GM19238 (cell line): ENCODE results near the gene FLT4.

Experiments used
- DNase-seq: peaks from one replicate; pipeline ENCODE4 v3.0.0; 2011; ENCODE audit warnings: low spot score; ENCODE audit not compliant: insufficient read length

FLT4 gene

DNA sequence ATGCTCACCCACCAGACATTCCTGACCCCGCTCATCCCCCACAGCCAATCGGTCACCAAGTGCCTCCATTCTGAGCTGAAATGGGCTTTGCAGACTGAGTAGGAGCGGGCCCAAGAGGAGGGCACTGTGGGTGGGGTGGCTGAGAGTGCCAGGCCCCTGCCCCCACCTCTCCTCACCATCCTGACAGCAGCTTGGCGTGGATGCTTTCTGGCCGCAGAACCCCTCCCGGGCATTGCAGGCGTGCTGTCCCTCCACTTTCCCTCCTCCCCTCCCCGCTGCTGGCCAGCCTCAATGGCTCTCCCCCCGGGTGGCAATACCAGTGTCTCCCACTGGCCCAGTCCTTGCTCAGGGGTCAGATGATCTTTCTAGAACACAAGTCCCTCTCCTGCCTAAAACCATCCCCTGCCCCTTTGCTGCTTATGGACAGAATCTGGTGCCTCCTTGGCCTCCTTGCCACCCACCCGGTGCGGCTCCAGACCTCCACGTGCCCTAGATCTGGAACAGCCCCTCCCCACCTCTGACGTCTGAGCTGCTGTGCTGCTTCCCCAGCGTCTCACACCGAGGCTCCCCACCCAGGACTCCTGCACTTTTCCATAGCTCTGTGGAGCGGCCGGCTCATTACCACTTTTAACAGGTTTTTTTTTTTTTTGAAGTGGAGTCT is 6.1 kb downstream of the FLT4 start:
- no peak for DNase-seq

DNA sequence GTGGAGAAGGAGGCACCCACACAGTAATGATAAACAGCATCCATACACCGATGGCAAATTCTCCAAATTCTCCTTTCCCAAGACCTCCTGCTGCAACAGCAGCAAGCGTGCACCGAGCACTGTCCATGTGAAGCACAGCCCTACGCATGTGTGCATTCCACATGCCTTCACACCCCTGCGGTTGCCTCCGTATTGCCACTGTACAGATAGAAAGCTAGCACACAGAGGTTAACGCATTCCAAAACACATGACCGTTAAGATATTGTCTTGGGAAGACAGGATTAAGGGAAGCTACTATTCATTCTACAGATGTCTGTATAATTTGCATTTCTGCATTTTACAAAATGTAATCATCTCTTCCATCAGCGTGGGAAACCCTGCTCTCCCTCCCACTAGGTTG is 6.6 kb downstream of the FLT4 start:
- DNase-seq: no peak

DNA sequence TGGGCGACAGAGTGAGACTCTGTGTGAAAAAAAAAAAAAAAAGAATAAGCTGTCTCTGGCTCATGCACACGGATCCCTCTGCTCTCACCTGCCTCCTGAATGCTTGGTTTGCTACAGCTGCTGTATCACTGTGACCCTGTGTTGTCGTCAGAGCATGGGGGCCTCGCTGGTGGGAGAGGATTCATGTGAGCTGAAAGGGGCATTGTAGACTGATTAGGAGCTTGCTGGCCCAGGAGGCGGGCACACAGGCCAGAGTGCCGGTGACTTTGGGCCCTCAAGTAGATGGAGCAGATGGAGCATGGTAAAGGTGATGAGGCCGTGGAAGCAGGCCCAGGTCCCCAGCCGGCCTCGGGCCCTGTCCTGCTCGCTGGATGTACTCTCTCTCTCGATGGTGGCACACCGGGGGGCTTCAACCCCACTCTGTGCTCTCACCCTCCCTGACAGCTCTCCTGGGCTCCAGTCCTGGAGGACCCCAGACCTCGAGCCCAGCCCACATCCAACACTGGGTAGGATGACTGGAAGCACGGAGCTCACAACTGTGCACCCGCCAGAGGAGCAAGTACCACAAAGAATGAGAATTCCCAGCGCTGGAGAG is 7.1 kb downstream of the FLT4 start:
- DNase-seq: no peak

DNA sequence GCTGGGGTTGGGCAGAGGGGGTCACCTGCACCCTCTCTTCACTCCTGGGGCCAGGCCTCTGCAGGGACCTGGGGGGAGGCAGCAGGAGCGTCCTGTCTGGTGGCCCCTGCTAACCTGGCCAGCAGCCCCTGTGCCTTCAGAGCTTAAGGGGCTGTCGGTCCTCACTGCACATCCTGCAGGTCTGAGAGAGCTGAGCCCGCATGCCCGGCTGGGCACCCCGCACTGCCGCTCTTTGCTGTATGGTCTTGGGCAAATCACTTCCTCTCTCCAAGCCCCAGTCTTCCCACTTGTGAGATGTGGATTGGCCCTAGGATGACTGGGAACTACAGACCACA is 7.9 kb downstream of the FLT4 start:
- no peak for DNase-seq

DNA sequence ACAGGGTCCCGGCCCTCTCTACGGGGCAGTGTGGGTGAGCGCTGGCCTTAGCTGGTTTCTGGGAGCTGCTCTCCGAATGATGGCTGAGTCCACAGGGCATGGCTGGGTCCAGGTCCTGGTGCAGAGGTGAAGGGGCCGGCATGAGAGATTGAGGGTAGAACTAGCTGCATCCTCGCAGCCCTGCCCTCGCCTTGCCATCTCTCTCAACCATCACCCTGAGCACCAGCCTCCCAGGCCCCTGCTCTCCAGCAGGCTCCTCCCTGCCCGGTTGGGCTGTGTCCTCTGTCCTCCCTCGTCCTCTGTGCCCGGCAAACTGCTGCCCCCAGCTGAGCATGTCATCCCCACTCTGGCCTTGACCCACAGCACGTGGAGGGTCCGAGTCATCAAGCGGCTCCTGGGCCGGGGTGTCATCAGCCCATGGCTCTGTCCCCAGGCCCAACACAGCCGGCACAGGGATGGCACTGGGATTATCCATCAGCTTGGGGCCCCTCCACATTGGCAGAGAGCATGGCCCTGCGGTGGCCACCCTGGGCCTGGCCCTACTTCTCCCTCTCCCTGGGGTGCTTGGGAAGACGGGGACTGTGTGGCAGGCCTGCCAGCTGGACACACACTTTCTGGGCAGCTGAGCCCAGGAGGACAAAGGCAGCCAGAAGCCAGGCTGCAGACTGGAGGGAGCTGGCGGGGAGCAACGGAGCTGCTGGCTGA is 8.4 kb downstream of the FLT4 start:
- DNase-seq: no peak

DNA sequence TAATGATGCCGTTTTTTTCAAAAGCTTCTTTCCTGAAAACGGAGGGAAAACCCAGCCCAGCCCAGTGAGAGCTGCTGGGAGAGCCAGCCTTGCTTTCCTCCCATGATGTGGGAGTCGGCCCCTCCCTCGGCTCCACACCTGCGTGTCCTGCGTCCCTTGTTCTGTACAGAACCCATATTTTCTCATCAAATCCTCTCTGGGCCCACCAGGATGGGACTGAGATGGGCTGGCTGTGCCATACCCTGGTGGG is 8.9 kb downstream of the FLT4 start:
- no peak for DNase-seq

DNA sequence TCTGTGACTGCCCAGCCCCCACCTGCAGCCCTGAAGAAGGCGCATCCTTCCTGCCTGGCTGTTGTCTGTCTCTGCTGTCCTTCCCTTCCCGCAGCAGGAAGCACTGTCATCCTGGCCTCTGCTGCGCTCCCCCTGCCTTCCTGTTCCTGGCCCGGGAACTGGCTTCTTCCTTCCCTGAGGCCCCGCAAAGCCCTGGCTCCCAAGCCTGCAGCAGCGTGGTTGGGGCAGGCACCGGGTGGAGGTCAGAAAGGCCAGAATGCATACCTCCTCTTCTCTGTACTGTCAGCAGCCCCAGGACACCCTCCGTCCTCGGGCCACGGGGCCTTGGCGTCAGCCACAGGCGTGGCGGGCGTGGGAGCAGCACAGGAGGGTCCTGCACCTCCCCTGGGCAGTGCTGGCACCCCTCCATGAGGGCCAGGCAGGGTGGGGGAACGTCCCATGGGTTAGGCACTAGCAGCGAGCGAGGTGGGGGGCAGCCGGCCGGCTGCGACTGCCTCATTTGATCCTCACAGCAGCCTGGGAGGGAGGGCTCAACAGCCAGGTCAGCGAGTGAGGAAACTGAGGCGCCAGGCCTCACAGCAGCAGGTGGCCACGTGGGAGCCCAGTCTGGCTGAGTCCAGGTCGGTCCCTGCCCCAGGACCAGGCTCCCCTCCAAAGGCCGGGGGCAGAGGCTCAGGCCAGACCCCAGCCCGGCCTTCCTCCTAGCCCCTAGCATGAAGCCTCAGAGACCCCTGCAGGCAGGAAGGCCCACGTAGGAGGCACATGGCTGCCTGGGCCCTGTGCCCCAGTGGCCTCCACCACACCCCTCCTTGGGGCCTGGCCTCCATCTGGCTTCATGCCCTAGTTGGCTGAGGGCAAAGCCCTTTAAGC is 9.4 kb downstream of the FLT4 start:
- DNase-seq: no peak

DNA sequence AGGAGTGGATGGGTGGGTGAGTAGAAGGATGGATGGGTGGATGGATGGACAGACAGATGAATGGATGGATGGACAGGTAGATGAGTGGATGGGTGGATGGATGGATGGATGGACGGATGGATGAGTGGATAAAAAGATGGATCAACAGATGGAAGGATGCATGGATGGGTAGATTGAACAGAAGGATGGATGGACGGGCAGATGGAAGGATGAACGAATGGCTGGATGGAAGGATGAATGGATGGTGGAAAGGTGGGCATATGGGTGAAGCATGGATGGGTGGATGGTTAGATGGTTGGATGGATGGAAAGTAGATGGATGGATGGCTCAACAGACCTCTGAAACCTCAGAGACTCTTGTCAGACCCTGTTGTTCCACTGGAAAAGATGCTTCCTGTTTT is 10.1 kb downstream of the FLT4 start:
- DNase-seq: no peak

DNA sequence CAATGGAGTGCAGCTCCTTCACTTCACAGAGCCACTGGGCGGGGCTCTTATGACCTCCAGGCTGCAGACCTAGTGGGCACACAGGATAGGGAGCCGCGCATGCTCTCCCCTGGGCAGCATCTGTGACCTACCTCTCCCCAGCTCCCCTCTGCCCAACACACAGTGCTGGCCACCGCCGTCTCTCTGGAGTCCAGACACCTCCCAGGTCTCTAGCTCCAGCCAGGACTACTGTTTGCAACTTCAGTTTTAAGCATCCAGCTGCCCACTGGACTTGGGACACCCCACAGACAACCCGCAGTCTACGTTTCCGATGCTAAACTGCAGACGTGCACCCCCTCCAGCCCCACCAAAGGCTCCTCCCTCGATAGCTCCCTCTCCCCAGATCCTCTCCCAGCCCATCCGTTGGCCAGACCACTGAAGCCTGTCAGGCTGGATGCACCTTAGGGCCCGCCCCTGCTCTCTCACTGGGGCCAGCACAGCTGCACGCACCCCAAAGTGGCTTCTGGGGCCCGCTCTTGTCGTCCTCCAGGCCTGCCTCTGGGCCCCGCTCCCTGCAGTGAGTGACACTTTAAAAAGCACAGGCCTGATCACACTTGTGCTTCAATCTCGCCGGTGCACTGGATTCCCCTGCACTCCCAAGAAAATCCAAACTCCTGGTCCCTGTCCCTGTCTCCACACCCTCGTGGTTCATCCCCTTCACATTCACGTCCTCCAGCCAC is 11.3 kb downstream of the FLT4 start:
- no peak for DNase-seq

DNA sequence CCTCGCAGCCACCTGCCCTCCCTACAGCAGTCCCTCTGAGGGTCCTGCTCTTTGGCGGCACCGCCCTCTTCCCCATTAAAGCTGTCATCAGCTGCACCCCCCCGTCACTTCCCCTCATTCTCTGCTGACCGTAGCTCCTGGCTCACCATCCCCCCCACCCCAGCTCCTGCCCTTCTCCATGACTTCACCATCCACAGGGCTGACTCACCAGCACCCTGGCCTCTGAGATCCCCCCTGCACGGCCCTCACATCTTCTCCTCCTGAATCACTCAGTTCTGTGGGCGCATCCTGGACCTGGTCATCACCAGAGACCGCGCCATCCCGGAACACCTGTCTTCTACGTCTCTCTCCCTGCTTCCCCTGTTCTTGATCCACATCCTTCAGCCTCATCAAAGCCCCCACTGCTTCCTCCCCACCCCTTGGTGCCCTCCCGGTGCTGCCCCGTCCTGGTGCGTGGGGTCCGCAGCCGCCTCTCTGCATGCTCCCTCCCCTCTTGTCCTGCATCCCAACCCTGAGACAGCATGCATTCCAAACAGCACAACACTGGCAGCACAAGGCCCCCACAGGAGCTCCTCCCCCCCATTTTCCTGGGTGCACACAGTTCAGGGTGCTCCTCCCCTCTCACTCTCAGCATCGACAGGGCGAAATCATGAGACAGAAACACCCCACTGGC is 12.9 kb downstream of the FLT4 start:
- DNase-seq: no peak

DNA sequence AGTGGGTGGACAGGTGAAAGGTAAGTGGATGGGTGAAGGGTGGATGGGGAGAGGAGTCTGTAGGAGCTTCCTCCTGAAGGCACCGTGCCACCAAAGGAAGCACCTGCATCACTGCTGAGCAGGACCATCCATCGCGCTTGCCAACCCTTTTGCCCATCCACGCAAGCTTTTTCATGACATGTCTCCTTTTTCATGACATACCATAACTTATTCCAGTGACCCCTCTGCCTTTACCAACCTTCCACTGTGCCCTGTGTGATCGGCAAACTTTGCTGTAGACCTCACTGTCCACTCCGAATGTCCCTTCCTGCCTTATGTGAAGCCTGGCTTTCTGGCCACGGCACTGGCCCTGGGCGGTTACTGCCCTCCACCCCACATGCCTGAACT is 13.4 kb downstream of the FLT4 start:
- DNase-seq: no peak

DNA sequence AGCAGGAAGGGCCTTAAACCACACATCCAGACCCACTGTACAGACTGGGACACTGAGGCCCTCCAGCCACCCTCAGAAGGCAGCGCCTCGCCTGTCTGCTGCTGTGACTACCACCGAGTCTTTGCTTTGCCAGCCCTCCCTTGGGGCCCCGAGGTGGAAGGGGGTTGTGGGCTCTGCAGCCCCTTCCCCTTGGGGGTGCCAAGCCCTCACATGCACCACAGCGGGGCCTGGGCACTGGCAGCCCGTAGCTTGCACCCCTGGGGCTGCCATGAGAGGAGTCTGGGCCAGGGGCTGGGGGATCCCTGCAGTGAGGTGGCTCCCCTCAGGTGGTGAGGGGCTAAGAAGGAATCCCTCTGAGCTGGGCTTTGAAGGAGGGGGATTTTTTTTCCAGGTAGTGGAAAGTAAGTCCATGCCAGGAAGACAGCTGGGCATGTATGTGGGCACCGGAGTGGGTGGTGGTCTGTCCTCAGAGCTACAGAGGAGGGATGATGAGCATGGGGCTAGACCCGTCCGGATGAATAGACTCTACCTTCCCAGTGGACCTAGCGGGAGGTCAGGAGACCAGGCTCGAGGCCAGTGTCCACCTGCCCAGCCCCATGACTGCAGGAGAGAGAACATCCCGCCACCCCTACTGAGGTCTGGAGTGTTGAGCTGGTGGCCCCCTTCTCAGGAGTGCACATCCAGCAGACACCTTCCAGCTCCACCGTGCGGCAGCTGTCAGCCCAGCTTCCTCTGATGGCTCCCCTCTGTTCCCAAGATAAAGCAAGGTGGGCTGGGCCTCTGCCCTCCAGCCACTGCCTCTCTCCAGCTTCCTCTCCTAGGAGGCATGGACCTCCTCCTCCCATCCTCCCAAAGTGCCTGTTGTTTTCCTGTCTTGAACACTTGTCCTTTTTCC is 15.9 kb downstream of the FLT4 start:
- no peak for DNase-seq

DNA sequence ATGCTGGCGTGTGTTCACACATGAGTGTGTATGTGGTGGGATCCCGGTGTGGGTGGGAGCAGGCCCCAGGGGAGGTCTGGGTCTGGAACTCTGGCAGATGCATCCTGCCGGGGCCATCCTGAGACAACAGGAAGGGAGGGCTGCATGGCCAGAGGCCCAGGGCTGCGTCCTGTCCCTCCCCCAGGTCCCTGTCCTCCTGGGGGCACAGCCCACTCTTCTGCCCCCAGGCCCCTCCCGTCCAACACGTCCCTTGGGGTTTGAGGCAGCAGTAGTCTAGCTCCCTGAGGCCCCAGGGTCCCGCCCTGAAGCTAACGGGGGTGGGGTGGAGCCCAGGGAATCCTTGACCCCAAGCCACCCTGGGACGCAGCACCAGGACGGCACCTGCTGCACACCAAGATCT is 16.6 kb downstream of the FLT4 start:
- DNase-seq: no peak

DNA sequence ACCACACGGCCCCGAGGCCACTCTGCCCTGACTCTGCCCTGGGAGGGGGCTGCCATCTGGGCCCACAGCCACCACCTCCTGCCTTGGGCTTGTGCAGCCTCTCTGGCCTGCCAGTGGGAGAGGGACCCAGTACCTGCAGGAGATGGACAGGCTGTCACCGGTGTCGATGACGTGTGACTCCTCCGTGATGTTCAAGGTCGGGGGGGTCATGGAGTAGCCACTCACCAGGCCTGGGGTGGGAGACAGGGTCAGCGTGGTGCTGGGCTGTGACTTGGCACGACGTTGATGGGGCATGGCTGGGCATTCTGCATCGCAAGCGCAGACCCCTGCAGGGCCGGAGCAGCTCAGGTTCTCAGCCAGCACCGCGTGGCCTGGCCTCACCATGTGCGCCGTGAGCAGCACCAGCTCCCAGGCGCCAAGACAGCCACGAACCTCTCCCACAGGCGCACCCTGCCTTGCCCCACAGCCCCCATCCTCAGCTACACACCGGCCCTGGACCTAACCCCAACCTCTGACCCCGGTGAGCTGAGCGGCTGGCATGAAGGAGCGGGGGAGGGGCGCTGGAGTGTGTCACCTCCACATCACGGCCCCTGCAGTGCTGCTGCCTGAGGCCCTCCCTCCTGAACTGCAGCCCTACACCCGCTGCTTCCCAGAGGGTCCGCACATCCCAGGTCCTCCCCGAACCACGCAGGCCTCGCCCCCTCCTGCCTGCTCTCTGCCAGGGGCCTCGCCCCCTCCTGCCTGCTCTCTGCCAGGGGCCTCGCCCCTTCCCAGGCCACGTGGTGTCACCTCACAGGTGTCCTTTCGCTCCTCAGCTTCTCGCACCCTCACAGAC is 17.6 kb downstream of the FLT4 start:
- no peak for DNase-seq

DNA sequence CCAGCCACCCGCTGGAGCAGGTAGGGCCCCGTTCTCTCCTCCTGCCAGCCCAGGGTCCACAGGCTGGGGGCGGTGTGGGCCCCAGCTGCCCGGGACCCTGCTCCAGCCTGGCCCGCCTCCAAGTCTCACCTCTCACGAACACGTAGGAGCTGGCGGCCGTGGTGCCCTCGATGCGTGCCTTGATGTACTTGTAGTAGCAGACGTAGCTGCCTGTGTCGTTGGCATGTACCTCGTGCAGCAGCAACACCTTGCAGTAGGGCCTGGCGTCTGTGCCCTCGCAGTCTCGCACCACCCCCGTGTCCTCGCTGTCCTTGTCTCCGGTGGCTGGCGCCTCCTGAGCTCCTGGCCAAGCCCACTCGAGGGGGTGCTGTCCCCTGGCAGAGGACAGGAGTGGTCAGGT is 19.0 kb downstream of the FLT4 start:
- DNase-seq: no peak

DNA sequence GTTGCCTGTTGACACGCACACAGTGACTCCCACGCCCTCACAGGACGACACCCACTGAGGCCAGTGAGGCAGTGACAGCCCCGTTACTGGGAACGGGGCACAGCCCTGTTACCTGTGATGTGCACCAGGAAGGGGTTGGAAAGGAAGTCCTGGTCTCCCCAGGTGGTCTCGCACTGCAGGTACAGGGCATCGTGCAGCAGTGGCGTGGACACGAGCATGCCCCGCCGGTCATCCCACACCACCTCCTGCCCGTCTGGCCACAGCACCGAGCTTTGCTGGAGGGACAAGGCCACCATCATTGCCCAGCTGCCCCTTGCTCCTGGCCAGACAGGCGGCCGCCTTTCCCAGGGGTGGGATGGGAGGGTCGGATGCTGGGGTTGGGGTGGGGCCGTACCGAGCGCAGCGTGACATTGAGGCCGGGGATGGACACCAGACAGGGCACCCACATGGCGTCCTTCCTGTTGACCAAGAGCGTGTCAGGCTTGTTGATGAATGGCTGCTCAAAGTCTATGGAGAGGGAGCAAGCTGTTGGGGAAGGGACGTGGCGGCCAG is 19.5 kb downstream of the FLT4 start:
- no peak for DNase-seq

DNA sequence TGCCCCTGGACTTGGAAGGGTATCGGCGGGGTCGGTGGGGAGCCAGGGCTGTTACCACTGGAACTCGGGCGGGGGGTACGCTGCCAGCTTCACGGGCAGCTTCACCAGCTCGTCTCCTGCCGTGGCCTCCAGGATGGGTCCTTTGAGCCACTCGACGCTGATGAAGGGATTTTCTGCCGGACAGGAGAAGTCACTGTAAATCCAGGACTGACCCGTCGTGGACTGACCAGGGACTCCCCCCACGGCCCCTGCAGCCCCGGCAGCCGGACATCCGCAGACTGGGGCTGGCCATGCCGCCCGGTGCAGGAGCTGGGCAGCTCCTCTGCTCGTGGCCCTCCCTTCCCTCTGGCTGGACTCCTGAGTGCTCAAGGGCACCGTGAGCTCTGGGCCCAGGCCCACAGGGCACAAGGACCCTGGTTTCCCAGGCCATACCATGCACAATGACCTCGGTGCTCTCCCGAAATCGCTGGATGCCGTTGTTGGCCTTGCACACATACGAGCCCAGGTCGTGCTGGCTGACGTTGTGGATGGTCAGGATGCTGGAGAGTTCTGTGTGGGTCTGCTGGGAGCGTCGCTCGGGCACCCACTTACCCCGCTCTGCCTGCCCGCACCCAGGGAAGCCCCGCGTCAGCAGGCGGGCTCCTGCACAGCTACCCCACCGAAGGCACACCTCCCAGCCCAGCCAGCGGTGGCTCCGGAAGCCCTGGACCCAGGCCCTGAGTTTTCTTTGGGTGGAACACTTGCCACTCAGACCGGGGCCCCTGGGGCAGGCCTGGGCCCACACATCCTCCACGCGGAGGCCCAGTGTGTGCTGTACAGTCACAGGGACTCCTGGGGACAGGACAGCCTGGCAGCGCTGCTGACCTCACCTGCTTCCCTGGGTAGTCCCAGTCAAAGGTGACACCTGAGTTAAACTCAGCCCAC is 20.3 kb downstream of the FLT4 start:
- no peak for DNase-seq

DNA sequence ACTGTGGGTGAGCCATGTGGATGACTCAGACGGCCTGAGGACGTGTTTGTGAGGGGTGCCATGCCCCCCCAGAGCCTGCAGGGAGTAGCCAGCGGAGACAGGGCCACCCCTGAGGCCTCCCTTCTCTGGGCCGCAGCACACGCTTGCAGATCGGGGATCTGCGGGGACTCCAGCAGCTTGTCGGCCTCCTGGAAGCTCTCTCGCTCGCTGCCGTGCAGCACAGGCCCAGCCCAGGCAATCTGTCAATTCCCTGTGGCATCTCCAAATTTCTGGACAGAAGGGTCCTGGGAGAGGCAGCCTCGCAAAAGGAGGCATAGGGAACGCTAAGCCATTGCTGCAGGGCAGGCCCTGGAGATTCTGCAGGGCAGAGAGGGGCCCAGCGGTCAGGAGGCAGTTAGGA is 21.2 kb downstream of the FLT4 start:
- no peak for DNase-seq
